ENCODE results near the gene POU2AF1. TPM values are rescaled to one million over a fixed set of nuclear protein-coding genes. Genes with fewer than 3 reads are reported as not detected.

The POU2AF1 gene
- polyA plus RNA-seq, 2 of the 4 experiments (the other 2 are of a cell fraction), result not detected

DNA sequence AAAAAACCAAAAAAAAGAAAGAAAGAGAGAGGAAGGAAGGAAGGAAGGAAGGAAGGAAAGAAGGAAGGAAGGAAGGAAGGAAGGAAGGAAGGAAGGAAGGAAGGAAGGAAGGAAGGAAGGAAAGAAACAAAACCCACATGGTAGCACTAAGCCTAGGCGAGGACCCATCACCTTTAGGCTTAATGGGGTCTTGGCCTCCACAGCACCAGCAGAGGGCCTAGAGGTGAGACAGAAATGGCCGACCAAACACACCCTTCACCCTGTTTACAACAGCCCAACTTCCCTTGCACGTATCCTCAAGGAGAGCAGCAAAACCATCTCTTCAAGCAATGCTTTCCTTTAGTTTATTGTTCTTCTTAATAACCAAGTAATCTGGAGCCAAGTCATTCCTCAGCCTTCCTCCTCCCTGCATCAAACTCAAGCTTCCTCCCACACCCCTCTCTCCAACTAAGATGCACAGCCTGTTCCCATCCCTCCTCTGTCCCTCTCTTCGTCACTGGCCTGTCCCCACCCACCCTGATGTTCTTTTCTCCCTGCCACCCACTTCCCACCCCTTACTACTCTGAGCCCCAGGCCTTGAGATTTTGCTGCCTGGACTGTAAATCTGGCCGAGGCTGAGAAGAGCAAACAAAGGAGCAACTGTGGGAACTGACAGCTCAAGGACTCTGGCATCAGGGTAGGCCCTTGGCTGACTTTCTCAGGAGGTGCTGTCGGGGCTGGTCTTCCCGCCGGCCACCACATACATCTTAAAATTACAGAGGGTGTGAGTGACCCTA lies 26.0 kb downstream of the POU2AF1 start (continued):
- TF ChIP-seq, protein P1, sequence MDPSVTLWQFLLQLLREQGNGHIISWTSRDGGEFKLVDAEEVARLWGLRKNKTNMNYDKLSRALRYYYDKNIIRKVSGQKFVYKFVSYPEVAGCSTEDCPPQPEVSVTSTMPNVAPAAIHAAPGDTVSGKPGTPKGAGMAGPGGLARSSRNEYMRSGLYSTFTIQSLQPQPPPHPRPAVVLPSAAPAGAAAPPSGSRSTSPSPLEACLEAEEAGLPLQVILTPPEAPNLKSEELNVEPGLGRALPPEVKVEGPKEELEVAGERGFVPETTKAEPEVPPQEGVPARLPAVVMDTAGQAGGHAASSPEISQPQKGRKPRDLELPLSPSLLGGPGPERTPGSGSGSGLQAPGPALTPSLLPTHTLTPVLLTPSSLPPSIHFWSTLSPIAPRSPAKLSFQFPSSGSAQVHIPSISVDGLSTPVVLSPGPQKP (IDR thresholded peaks at IDR 0.05; ENCODE audit: low read depth, low read length), result no peak
- no peak for TF ChIP-seq ZC3H11A (IDR thresholded peaks at IDR 0.05)

DNA sequence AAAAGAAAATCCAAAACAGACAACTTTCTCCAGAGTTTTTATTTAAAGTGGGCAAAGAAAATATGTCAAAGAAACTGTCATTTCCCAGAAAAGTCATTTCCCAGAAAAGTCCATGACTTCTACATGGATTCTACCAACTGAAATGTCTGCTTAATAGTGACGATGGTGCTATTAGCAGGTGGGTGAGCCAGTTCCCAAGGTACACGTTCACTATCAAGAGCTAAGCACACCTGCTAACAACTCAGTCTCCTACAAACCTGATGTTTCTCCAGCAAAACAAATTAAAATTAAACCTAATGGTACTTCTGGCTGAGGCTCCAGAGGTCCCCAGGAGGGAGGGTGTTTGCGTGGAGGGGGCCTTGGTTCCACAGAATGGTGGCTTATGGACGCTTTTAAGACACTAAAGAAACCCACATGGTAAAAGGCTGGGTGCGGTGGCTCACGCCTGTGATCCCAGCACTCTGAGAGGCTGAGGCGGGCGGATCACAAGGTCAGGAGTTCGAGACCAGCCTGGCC lies 26.8 kb downstream of the POU2AF1 start:
- ChIA-PET POLR2A (no interaction called here), CTCF (no interaction called here)
- H3K4me2 ChIP-seq, result no peak overlapping the region
- FAIRE-seq, result no peak
- no peak for ATAC-seq
- H3K4me1 ChIP-seq, result no peaks in the 10 kb centered on the region
- H3K4me3 ChIP-seq, result no peak overlapping the region
- H3K9me3 ChIP-seq, result no peaks in the 10 kb centered on the region
- TF ChIP-seq ESRRA (IDR thresholded peaks at IDR 0.05; ENCODE audit: borderline replicate concordance, low read length) (no peak), E2F6 (IDR thresholded peaks at IDR 0.05; ENCODE audit: borderline replicate concordance, low read depth) (no peak), RARB (CRISPR knock-in tag; IDR thresholded peaks at IDR 0.05) (no peak), ZFP36 (IDR thresholded peaks at IDR 0.05; ENCODE audit: borderline replicate concordance, partially characterized antibody) (no peak), HDAC2 (IDR thresholded peaks at IDR 0.05) (no peak), HEYL (CRISPR knock-in tag; IDR thresholded peaks at IDR 0.05) (no peak)
- TF ChIP-seq, protein P2, sequence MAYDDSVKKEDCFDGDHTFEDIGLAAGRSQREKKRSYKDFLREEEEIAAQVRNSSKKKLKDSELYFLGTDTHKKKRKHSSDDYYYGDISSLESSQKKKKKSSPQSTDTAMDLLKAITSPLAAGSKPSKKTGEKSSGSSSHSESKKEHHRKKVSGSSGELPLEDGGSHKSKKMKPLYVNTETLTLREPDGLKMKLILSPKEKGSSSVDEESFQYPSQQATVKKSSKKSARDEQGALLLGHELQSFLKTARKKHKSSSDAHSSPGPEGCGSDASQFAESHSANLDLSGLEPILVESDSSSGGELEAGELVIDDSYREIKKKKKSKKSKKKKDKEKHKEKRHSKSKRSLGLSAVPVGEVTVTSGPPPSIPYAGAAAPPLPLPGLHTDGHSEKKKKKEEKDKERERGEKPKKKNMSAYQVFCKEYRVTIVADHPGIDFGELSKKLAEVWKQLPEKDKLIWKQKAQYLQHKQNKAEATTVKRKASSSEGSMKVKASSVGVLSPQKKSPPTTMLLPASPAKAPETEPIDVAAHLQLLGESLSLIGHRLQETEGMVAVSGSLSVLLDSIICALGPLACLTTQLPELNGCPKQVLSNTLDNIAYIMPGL (CRISPR knock-in tag; IDR thresholded peaks at IDR 0.05; ENCODE audit: borderline replicate concordance), result no peak
- DNase-seq (ENCODE audit: low read depth in 1 of 2, low spot score in 1 of 2), result no peak
- H3K27ac ChIP-seq, result no peak overlapping the region
- WGBS (ENCODE audit: missing lambda C conversion rate), result 72% methylated on average over 8 of the region's 9 CpGs

GRCh38 chr11:111351374-111352055 lies 27.6 kb downstream of the POU2AF1 start:
- ATAC-seq (no peak), FAIRE-seq (no peak), DNase-seq (ENCODE audit: low read depth in 1 of 2, low spot score in 1 of 2) (no peak)
- no peak overlapping the region for H3K4me2 ChIP-seq
- TF ChIP-seq CEBPB (IDR thresholded peaks at IDR 0.05) (no peak), TFCP2L1 (CRISPR knock-in tag; IDR thresholded peaks at IDR 0.05) (no peak)
- ChIA-PET POLR2A (no interaction called here), CTCF (no interaction called here)
- H3K27ac ChIP-seq, result no peak overlapping the region
- 61% methylated on average over 10 of the region's 10 CpGs for WGBS (ENCODE audit: missing lambda C conversion rate)
- H3K4me1 ChIP-seq, result no peaks in the 10 kb centered on the region
- H3K4me3 ChIP-seq, result no peak overlapping the region
- H3K9me3 ChIP-seq, result no peaks in the 10 kb centered on the region

GRCh38 chr11:111350811-111351210 lies 28.3 kb downstream of the POU2AF1 start:
- FAIRE-seq, result no peak
- no peak for DNase-seq (ENCODE audit: low read depth in 1 of 2, low spot score in 1 of 2)
- ChIA-PET POLR2A (no interaction called here), CTCF (interaction anchor here (1.3 kb wide), 1 partner anchor 104 kb away, joined by 4 read pairs; no protein-coding TSS in a partner anchor)
- H3K4me2 ChIP-seq, result no peak overlapping the region
- H3K9me3 ChIP-seq, result no peaks in the 10 kb centered on the region
- WGBS (ENCODE audit: missing lambda C conversion rate), result 13% methylated on average over 1 of the region's 1 CpG
- no peak overlapping the region for H3K27ac ChIP-seq
- H3K4me3 ChIP-seq, result no peak overlapping the region
- ATAC-seq, result no peak
- no peaks in the 10 kb centered on the region for H3K4me1 ChIP-seq
- TF ChIP-seq SREBF2 (IDR thresholded peaks at IDR 0.05), result no peak
- no peak for TF ChIP-seq EHMT2 (IDR thresholded peaks at IDR 0.05; ENCODE audit: low read depth)
- TF ChIP-seq NFE2L2 (conservative IDR thresholded peaks at IDR 0.05; ENCODE audit: low read length), result no peak
- no peak for TF ChIP-seq E2F6 (IDR thresholded peaks at IDR 0.05; ENCODE audit: borderline replicate concordance, low read depth)
- TF ChIP-seq ZSCAN20 (CRISPR knock-in tag; IDR thresholded peaks at IDR 0.05), result no peak
- no peak for TF ChIP-seq PHF8 (IDR thresholded peaks at IDR 0.05; ENCODE audit: borderline replicate concordance, low read depth)
- TF ChIP-seq GATA3 (IDR thresholded peaks at IDR 0.05; ENCODE audit: borderline replicate concordance), result no peak
- no peak for TF ChIP-seq RARB (CRISPR knock-in tag; IDR thresholded peaks at IDR 0.05)
- TF ChIP-seq JUNB (IDR thresholded peaks at IDR 0.05), result no peak
- no peak for TF ChIP-seq CEBPB (IDR thresholded peaks at IDR 0.05)
- no peak for TF ChIP-seq HOXA7 (CRISPR knock-in tag; IDR thresholded peaks at IDR 0.05)
- TF ChIP-seq POLR2AphosphoS2 (conservative IDR thresholded peaks at IDR 0.05; ENCODE audit: low read length), result no peak
- no peak for TF ChIP-seq FOSL2 (IDR thresholded peaks at IDR 0.05)
- no peak for TF ChIP-seq FOSL2 (CRISPR knock-in tag; IDR thresholded peaks at IDR 0.05)
- TF ChIP-seq REST (IDR thresholded peaks at IDR 0.05), result no peak
